Stimulated activated effector memory CD8-positive, alpha-beta T cell treated with anti-CD3 and anti-CD28 coated beads, Interleukin-12 subunit alpha, Interleukin-12 subunit beta, amount 100 ng/mL, for 72 hours (primary cell): ENCODE measurements around the gene TEC.
"Not testable (repeated sequence)": the region's sequence is repeated elsewhere in the genome, so short reads cannot be mapped to it uniquely, and the experiment has no call there.

Source experiments
- ATAC-seq: fragments of 150-1000 bp; cut with Tn5 transposase; 2 replicates; pipeline ENCODE4 v1.10.0; 2021
- DNase-seq, 2 donors: peaks; one replicate each; pipeline ENCODE4 v3.0.0; 2021 to 2022; ENCODE audit warnings: low spot score in 2 of 2
- H3K27ac Mint-ChIP-seq: one replicate; pipeline ENCODE4 v1.8.0; 2022; ENCODE audit warnings: mild to moderate bottlenecking, mixed read lengths
- H3K36me3 Mint-ChIP-seq: one replicate; pipeline ENCODE4 v1.8.0; 2022; ENCODE audit warnings: mild to moderate bottlenecking, mixed read lengths
- H3K4me1 Mint-ChIP-seq: one replicate; pipeline ENCODE4 v1.8.0; 2022; ENCODE audit warnings: mixed read lengths
- H3K4me3 Mint-ChIP-seq: one replicate; pipeline ENCODE4 v1.8.0; 2022; ENCODE audit warnings: mild to moderate bottlenecking, mixed read lengths
- H3K9me3 Mint-ChIP-seq: one replicate; pipeline ENCODE4 v1.8.0; 2022; ENCODE audit warnings: mixed read lengths

The TEC gene

GRCh38 chr4:48268956-48269860 is at the start of gene TEC:
TSS of gene TEC (minus strand) at chr4:48269838. CDS start at chr4:48228614, 41,224 bp downstream.
- Mint-ChIP-seq H3K4me3 (peak within 1 kb of the TSS; percentile 88), H3K36me3 (no peaks in the 10 kb centered on the region), H3K27ac (peak within 1 kb of the TSS; percentile 64), H3K4me1 (peaks cover 22% of the 10 kb centered on the region), H3K9me3 (no peaks in the 10 kb centered on the region)
- peak; percentile 63 for ATAC-seq
- no peak for DNase-seq

DNA sequence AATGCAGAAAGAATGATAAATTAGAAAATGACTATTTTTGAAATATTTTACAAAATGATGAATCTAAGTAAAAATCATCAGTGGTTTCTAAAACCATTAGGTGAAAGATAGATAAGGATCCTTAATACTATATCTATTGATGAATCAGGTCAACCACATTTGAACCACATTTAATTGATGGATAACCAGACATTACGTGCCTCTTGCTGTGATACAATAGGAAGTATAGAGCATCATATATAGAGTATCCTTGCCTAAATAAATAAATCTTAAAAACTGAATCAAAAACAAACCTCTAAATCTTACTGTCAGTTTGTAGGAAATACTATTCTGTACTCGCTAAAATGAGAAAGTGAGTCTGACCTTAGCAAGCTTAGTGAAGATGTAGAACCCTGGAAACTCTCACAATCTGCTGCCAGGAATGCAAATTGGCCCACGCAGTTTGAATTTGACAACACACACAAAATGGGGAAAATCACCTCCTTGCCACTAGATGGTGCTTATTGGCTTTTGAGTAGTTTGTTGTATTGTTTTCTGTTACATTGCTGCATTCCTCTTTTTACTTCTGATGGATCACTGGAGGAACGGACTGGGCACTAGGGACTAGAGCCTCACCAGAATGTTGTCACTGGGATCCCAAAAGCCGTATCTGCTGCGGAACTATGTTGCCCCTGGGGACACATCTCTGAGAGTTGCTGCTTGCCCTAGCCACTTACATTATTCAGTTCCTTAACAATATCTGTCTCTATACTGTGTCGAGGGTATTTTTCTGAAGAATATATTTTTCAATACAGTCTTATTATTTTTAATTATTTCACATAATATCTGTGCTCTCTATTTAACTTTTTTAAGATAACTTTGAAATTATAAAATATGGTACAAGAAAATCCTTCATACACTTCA is 46.3 kb upstream of the TEC start:
- ATAC-seq (peak; percentile 69), DNase-seq (no peak)
- no peak overlapping the region for H3K4me3 Mint-ChIP-seq
- no peaks in the 10 kb centered on the region for H3K9me3 Mint-ChIP-seq
- H3K36me3 Mint-ChIP-seq = no peaks in the 10 kb centered on the region
- H3K27ac Mint-ChIP-seq = no peak overlapping the region
- H3K4me1 Mint-ChIP-seq = peaks cover 5% of the 10 kb centered on the region

GRCh38 chr4:48314746-48315145 is 45.1 kb upstream of the TEC start:
- H3K36me3 Mint-ChIP-seq, H3K27ac Mint-ChIP-seq, ATAC-seq, H3K9me3 Mint-ChIP-seq, DNase-seq, H3K4me1 Mint-ChIP-seq, H3K4me3 Mint-ChIP-seq: not testable (repeated sequence)

GRCh38 chr4:48311896-48312295 is 42.3 kb upstream of the TEC start:
- Mint-ChIP-seq H3K36me3 (no peaks in the 10 kb centered on the region), H3K9me3 (no peaks in the 10 kb centered on the region), H3K4me1 (peaks cover 5% of the 10 kb centered on the region), H3K4me3 (no peak overlapping the region), H3K27ac (no peak overlapping the region)
- DNase-seq = no peak
- no peak for ATAC-seq

DNA sequence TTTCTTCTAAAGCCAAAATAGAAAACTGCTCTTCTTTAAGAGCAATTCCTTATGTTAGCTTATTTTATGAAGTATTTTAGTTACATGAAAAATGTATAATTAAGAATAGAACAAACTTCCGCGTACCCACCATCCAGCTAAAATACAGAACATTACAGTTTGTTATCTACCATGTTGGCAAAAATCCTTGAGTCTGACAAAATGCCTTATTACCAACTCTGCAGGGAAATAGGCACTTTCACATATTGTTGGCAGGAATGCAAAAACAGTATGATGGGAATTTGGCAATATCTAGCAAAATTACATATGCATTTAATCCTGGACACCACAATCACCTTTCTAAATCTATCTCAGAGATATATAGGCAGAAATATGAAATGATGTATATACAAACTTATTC is 39.3 kb upstream of the TEC start:
- H3K27ac Mint-ChIP-seq = no peak overlapping the region
- no peak for DNase-seq
- H3K4me3 Mint-ChIP-seq = no peak overlapping the region
- H3K9me3 Mint-ChIP-seq = no peaks in the 10 kb centered on the region
- no peaks in the 10 kb centered on the region for H3K4me1 Mint-ChIP-seq
- no peaks in the 10 kb centered on the region for H3K36me3 Mint-ChIP-seq
- no peak for ATAC-seq

DNA sequence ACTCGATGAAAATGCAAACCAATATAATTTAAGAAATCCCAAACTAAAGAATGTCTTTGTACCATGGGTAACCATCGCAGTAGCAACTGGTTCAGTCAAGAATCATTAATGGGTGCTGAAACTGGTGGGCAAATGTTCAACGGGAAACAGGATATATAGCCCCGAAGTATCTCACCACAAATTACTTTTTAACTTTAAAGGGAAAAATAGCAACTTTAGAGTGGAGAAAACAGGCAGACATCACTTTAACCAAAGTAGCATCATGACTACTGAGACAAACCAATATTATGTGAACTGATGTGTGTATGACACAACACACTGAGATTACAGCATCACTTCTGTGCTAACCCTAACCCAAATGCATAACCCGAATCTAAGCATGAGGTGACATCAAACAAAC is 37.9 kb upstream of the TEC start:
- no peak overlapping the region for H3K4me3 Mint-ChIP-seq
- H3K9me3 Mint-ChIP-seq = no peaks in the 10 kb centered on the region
- ATAC-seq (no peak), DNase-seq (no peak)
- no peaks in the 10 kb centered on the region for H3K36me3 Mint-ChIP-seq
- no peaks in the 10 kb centered on the region for H3K4me1 Mint-ChIP-seq
- no peak overlapping the region for H3K27ac Mint-ChIP-seq

GRCh38 chr4:48305508-48305907 is 35.9 kb upstream of the TEC start:
- no peak overlapping the region for H3K4me3 Mint-ChIP-seq
- ATAC-seq (no peak), DNase-seq (no peak)
- no peak overlapping the region for H3K27ac Mint-ChIP-seq
- no peaks in the 10 kb centered on the region for H3K36me3 Mint-ChIP-seq
- no peaks in the 10 kb centered on the region for H3K9me3 Mint-ChIP-seq
- H3K4me1 Mint-ChIP-seq = no peaks in the 10 kb centered on the region

- no peak for DNase-seq
- H3K4me1 Mint-ChIP-seq = peaks cover 6% of the 10 kb centered on the region
- no peak overlapping the region for H3K27ac Mint-ChIP-seq
- no peak overlapping the region for H3K4me3 Mint-ChIP-seq
- no peaks in the 10 kb centered on the region for H3K9me3 Mint-ChIP-seq
- ATAC-seq = no peak
- H3K36me3 Mint-ChIP-seq = no peaks in the 10 kb centered on the region
Measured at GRCh38 chr4:48300004-48300403, 30.4 kb upstream of the TEC start.

DNA sequence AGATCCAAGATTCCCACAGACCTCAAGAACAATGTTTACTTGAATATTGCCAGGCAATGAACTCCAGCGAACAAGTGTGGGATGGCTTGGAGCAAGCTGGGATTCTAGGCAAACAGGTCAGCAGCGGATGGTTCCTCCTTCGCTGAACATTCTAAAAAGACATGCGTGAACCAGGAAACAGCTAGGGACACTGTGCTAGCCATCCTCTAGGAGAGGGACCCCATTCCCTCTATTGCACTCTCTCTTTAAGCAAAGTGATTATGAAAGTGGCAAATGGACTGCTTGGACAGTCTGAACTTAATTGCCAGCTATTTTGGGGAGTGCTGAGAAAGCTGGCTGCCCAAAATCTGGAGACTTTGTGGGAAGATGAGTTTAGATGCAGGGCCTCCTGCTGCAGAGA is 29.9 kb upstream of the TEC start:
- Mint-ChIP-seq H3K4me1 (peaks cover 6% of the 10 kb centered on the region), H3K36me3 (no peaks in the 10 kb centered on the region), H3K4me3 (no peak overlapping the region), H3K9me3 (no peaks in the 10 kb centered on the region), H3K27ac (no peak overlapping the region)
- DNase-seq = no peak
- ATAC-seq = no peak

DNA sequence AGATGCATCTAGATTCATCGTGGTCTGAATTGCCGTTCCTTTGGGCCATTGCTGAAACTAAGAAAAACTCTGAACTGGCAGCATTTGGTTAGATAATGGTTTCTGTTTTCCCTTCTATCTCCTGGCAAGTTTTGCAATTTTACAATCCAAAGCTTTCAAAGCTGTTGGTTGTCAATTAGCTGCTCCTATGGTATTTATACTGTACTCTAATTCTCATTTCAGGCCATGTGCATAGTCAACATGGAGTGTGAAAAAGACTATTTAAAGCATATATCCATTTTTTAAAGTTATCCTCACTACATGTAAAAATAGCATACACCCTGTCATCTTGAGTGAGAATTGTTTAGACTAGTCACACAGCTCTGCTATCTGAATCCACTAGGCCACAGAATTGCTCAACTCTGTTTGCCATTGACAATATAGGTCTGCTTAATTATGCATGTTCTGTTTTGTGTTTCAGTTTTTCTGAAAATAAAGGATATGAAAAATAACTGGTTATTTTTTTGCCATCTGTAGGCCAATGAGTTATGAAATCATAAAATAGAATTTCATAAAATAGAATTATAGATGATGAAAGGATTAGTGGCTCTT is 27.7 kb upstream of the TEC start:
- no peak overlapping the region for H3K4me3 Mint-ChIP-seq
- H3K9me3 Mint-ChIP-seq = no peaks in the 10 kb centered on the region
- H3K36me3 Mint-ChIP-seq = no peaks in the 10 kb centered on the region
- ATAC-seq (no peak), DNase-seq (no peak)
- H3K4me1 Mint-ChIP-seq = peaks cover 6% of the 10 kb centered on the region
- H3K27ac Mint-ChIP-seq = no peak overlapping the region

DNA sequence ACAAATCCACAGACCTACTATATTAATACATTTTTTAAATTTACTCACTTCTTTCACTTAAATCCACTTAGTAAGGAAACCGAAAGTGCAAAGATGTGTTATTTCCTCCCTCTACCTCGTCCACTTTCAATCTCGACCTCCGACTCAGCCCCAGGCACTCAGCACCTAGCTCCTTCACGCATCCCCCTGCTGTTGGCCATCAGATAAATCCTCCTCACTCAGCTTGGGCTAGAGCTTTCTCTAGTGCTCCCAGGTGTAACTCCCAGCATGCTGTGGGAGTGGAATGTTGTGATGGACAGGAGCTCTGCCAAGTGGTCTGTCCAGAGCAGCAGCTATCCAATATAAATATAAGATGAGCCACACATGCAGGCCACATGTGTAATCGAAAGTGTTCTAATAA is 26.7 kb upstream of the TEC start:
- Mint-ChIP-seq H3K9me3 (no peaks in the 10 kb centered on the region), H3K4me3 (no peak overlapping the region)

GRCh38 chr4:48295116-48295515 is 25.5 kb upstream of the TEC start:
- Mint-ChIP-seq H3K36me3 (no peaks in the 10 kb centered on the region), H3K27ac (no peak overlapping the region), H3K9me3 (no peaks in the 10 kb centered on the region), H3K4me1 (peaks cover 6% of the 10 kb centered on the region), H3K4me3 (no peak overlapping the region)
- ATAC-seq (no peak), DNase-seq (no peak)

More for the DNA sequence above, 26.7 kb upstream of the TEC start:
- DNase-seq (no peak), ATAC-seq (no peak)
- Mint-ChIP-seq H3K27ac (no peak overlapping the region), H3K4me1 (peaks cover 6% of the 10 kb centered on the region), H3K36me3 (no peaks in the 10 kb centered on the region)

DNA sequence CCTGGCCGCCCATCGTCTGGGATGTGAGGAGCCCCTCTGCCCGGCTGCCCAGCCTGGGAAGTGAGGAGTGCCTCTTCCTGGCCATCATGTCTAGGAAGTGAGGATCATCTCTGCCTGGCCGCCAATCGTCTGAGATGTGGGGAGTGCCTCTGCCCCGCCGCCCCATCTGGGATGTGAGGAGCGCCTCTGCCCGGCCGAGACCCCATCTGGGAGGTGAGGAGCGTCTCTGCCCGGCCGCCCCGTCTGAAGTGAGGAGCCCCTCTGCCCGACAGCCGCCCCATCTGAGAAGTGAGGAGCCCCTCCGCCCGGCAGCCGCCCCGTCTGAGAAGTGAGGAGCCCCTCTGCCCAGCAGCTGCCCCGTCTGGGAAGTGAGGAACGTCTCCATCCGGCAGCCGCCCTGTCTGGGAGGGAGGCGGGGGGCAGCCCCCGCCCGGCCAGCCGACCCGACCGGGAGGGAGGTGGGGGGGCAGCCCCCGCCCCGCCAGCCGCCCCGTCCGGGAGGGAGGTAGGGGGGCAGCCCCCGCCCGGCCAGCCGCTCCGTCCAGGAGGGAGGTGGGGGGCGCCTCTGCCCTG is 22.7 kb upstream of the TEC start:
- H3K9me3 Mint-ChIP-seq, DNase-seq, ATAC-seq, H3K36me3 Mint-ChIP-seq, H3K27ac Mint-ChIP-seq, H3K4me3 Mint-ChIP-seq, H3K4me1 Mint-ChIP-seq: not testable (repeated sequence)

DNA sequence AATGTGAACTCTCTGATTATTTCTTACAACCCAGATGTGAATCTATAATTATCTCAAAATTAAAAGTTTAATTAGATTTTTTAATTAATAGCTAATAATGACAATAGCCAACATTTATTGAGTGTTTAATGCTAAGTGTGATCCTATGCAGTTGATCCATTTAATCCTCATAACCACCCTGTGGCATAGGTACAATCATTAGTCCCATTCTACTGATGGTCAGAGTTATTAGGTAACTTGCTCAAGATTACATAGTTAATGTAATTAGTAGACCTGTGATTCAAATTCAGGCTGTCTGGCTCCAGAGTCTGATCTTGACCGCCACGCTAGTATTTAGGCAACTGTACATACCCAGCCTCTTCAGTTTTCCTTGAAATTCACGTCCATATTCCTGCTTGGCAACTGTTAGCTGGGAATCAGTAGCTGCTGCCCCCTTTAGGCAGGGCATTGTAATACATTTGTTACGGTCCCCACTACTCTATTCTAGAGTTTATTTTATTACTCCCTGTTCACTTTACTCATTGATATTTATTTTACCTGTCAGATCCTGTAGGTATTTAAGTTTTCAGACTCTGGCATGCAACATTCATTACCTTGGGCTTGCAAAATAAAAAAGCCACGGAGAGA is 20.6 kb upstream of the TEC start:
- Mint-ChIP-seq H3K27ac (no peak overlapping the region), H3K4me3 (no peak overlapping the region), H3K9me3 (no peaks in the 10 kb centered on the region), H3K36me3 (no peaks in the 10 kb centered on the region), H3K4me1 (no peaks in the 10 kb centered on the region)
- ATAC-seq (no peak), DNase-seq (no peak)

DNA sequence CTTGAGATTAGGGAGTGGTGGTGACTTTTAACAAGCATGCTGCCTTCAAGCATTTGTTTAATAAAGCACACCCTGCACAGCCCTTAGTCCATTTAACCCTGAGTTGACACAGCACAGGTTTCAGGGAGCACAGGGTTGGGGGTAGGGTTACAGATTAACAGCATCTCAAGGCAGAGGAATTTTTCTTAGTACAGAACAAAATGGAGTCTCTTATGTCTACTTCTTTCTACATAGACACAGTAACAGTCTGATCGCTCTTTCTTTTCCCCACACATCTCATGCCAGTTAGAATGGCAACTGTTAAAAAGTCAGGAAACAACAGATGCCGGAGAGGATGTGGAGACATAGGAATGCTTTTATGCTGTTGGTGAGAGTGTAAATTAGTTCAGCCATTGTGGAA is 16.4 kb upstream of the TEC start:
- H3K4me1 Mint-ChIP-seq = not testable (repeated sequence)

More for the DNA sequence above, 16.4 kb upstream of the TEC start:
- ATAC-seq, DNase-seq, H3K27ac Mint-ChIP-seq, H3K36me3 Mint-ChIP-seq, H3K4me3 Mint-ChIP-seq: not testable (repeated sequence)
- H3K9me3 Mint-ChIP-seq = peaks cover 11% of the 10 kb centered on the region
